CD4-positive, alpha-beta T cell treated with Interleukin-12 subunit alpha and Interleukin-12 subunit beta, for 1 hour (primary cell): Measurements from ENCODE around the gene GABARAP.

Experiments
- DNase-seq: peaks from one replicate; pipeline ENCODE4 v3.0.0-alpha.2; 2020

The GABARAP gene

DNA sequence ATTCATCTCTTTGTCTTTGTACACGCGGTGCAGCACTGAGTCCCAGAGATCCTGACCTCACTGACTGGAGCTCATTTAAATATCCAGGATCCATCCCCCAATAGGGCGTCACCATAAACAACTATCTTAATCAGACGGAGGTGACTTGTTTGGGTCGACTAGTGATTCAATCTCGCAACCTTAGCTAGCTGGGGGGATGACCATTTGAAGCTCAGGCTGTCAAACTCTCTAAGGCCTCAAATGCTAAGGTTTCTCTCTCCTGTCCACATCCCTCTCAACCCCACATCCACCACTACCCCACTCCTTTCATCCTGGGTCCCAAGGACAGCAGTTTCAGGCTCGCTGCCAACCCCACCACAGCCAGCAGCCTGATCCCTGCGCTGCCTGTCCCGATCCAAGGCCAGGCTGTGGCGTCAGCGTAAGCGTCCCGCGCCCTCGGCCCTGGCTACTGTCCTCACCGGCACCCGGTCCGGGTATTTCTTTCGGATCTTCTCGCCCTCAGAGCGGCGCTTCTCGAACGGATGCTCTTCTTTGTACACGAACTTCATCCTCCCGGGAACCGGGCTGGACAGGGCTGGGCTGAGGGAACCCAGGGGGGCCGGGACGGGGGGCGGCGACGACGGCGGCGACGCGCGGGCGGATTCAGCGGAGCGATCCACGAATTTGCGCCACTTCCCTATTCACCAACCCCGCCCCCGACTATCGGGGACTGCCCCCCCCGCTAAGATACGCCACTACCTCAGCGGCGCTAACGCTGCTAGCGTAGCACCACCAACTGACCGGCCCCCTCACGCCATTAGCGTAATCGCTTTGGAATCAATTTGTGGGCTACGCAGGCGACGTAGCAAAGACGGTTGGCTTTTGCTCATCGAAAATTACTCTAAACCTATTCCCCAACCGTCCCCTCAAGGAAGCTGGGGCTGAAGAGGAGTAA, at the start of gene GABARAP:
TSS of gene GABARAP (minus strand) at position 667 of the 934 bp plus-strand sequence. CDS start at position 548, 119 bp downstream.
- DNase-seq: peak; percentile 94

DNA sequence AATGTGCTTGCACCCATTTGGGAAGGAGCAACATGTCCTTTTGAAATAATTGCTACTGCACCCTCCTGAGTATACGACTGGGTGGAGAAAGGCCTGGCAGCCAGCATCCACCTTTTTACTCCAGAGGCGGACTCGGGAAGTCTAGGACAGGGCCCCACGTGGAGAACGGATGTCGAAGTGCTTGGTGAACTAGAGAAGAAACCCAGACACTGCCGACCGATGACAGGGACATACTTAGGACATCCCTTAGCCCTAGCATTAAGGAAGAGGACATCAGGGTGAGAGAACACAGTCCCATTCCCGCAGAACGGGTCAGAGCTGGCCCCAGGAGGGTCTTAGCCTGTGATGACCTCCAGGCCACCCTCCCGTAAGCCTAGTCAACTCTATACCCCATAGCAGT, 48.4 kb upstream of the GABARAP start:
- no peak for DNase-seq

- no peak for DNase-seq
These were observed 47.9 kb upstream of the GABARAP start for GRCh38 chr17:7290166-7290565.

GRCh38 chr17:7289256-7290032, 47.2 kb upstream of the GABARAP start:
- DNase-seq: no peak

- no peak for DNase-seq
These were observed 43.4 kb upstream of the GABARAP start for GRCh38 chr17:7285679-7286078.

DNA sequence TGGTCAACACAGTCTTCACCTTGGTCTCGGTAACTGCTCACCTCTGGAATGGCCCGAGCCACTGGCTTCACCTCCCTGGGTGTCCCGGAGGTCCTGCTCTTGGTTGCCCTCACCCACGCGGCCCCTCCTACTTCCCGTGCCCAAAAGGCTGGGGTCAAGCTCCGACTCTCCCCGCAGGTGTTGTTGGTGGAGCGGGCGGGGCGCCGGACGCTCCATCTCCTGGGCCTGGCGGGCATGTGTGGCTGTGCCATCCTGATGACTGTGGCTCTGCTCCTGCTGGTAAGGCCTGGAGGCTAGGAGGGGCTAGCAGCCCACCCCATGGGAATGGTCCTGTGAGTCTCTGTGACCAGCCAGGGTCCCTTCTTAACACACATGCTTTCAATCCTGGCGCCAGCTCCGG, 42.7 kb upstream of the GABARAP start:
- no peak for DNase-seq

DNA sequence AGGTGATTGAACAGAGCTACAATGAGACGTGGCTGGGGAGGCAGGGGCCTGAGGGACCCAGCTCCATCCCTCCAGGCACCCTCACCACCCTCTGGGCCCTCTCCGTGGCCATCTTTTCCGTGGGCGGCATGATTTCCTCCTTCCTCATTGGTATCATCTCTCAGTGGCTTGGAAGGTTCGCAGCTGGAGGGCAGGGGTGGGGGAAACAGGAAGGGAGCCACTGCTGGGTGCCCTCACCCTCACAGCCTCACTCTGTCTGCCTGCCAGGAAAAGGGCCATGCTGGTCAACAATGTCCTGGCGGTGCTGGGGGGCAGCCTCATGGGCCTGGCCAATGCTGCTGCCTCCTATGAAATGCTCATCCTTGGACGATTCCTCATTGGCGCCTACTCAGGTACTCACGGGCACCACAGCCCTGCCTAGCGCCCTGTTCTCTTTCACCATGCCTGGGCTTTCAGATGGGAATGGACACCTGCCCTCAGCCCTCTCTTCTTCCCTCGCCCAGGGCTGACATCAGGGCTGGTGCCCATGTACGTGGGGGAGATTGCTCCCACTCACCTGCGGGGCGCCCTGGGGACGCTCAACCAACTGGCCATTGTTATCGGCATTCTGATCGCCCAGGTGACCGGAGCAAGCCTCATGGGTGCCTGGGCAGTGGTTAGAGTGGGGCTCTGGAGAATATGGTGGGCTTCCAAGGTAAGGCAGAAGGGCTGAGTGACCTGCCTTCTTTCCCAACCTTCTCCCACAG, 41.4 kb upstream of the GABARAP start:
- DNase-seq: no peak

GRCh38 chr17:7282752-7283321, 40.6 kb upstream of the GABARAP start:
- no peak for DNase-seq

DNA sequence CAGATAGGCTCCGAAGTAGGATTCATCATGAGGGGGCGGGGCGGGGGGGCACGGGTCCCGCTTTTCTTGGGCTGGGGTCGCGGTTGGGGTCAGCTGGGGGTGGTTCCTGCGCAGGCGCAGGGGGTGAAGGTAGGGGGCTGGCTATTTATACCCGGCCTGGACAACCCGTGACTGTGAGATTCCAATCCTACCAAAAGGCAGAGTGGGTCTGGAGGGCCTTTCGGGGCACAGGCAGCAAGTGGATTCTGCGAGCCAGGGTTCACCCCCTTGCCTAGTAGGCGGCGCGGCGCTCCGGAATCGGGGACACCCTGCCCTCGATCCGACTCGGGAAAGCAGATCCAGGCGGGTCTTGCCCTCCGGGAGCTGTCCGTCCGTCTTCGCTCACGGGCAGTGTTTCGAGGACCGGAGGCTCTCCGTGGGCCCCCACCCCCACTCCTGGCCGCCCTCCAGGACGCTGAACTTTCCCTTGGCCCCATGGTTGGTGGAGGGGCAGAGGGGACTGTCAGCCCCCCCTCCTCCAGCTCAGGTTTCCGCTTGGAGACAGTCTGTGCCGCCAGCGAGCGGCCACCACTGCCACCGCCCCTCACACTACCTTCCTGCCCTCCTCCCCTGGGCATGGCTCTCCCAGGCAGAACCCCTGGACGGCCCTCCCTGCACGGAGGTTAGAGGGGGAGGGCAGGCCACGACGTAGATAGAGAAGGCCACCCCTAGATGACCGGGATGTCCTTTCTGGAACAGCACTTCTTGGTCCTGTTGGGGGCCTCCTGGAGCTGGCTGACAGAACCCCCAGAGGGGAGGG, 39.9 kb upstream of the GABARAP start:
- no peak for DNase-seq

DNA sequence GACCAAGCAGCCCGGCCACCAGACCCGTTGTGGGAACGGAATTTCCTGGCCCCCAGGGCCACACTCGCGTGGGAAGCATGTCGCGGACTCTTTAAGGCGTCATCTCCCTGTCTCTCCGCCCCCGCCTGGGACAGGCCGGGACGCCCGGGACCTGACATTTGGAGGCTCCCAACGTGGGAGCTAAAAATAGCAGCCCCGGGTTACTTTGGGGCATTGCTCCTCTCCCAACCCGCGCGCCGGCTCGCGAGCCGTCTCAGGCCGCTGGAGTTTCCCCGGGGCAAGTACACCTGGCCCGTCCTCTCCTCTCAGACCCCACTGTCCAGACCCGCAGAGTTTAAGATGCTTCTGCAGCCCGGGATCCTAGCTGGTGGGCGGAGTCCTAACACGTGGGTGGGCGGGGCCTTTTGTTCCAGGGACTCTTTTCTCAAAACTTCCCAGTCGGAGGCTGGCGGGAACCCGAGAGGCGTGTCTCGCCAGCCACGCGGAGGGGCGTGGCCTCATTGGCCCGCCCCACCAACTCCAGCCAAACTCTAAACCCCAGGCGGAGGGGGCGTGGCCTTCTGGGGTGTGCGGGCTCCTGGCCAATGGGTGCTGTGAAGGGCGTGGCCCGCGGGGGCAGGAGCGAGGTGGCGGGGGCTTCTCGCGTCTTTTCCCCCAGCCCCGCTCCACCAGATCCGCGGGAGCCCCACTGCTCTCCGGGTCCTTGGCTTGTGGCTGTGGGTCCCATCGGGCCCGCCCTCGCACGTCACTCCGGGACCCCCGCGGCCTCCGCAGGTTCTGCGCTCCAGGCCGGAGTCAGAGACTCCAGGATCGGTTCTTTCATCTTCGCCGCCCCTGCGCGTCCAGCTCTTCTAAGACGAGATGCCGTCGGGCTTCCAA, 39.1 kb upstream of the GABARAP start, which contains the start of gene SLC2A4:
TSS of gene SLC2A4 (plus strand) at position 645 of the 879 bp plus-strand sequence. CDS start at position 862, 217 bp downstream.
- peak; percentile 90 for DNase-seq

- DNase-seq: peak; percentile 89
These were observed 38.3 kb upstream of the GABARAP start for GRCh38 chr17:7280519-7281073.

DNA sequence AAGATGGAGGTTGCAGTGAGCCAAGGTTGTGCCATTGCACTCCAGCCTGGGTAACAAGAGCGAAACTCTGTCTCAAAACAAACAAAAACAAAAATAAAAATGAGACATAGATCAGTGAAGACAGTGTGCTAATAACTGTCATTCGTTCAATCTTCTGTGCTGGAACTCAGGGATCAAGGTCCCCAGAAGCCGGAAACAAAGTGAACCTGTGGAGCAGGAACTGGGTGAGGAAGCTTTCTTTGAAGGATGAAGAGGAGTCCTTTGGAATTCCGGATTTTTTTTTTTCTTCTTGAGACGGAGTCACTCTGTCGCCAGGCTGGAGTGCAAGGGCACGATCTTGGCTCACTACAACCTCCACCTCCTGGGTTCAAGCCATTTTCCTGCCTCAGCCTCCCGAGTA, 37.2 kb upstream of the GABARAP start:
- no peak for DNase-seq

- no peak for DNase-seq
These were observed 24.5 kb upstream of the GABARAP start for GRCh38 chr17:7266784-7267183.

GRCh38 chr17:7263801-7264078, 21.5 kb upstream of the GABARAP start:
- no peak for DNase-seq

- no peak for DNase-seq
These were observed 20.9 kb upstream of the GABARAP start for GRCh38 chr17:7262935-7263800.

DNA sequence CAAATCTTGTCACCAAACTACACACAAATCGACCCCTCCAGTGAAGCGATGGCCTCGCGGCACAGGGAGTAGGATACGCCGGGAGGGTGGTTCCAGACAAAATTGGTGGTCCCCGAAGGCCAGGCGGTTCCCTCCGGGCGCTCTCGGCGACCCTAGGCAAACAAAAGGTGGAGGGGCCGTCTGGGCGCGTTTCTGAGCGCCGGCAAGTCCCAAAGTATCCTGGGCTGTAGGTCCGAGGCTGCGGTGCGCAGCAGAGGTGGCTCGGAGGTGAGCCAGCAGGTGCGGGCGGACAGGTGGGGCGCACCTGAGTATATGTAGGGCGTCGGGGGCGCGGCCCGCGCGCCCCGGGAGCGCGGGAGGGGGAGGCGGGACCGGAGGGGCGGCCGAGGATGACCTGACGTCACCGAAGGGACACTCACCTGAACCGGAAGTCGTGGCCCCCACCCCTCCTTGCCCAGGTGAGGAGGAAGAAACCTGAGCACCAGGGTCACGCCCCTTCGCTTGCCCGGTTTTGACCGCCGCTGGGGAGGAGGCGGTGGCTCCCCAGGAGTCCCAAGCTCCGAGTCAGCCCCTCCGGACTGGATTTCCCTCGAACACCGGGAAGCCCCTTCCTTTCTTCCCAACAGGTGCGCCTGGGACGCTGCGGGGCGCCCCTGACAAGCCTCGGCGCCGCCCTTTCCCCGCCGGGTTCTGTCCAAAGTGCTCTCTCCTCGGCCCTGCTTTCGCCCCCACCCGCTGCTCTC, 20.1 kb upstream of the GABARAP start, which contains the start of gene CLDN7:
TSS of gene CLDN7 (minus strand) at position 287 of the 743 bp plus-strand sequence. CDS start 435 bp downstream, outside the sequence.
- DNase-seq: no peak

DNA sequence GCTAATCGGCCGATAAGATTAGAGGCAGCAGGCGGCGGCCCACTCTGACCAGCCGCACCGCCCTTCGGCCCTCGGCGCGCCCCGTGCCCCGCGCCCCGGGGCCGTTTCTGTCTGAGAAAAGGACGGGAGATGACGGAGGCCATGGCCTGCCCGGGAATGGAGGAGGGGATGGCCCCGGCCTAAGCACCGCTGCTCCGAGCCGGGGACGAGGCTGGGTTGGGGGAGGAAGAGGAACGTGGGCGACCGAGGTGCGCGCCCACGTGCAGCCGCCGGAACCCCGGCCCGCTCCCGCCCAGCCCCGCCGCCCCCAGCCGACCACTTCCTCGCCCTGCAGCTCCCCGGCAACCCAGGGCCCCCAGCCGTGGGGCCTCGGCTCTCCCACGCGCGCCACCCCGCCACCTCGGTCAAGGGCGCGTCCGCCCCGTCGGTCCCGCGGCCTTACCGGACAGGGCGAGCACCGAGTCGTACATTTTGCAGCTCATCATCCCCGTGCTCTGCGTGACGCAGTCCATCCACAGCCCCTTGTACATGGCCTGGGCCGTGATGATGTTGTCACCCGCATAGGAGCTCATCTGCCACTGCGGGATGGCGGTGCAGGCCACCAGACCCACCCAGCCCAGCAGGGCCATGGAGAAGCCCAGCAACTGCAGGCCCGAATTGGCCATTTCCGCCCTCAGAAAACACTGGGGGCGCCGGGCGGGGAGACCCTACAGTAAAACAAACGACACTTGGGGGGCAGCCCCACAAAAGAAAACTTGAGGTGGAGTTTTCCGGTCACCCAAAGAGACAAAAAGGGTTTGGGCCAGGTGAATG, 19.3 kb upstream of the GABARAP start:
- peak; percentile 39 for DNase-seq
